D721Med (cell line): Measurements from ENCODE around the gene PLEKHN1.

Source experiments
- DNase-seq: peaks from one replicate; pipeline ENCODE4 v3.0.0; 2011; ENCODE audit warnings: low spot score; ENCODE audit not compliant: insufficient read length
- FAIRE-seq: peaks from 2 replicates; lab custom pipeline; 2011; peaks lifted over from hg19 to GRCh38; lab: Jason Lieb, UNC
- TF ChIP-seq, protein P1 (sequence below): IDR thresholded peaks from 2 replicates; pipeline ENCODE4 v1.5.1; 2012; ENCODE audit warnings: mild to moderate bottlenecking, control low read depth; ENCODE audit not compliant: insufficient read depth; ENCODE audit errors: missing control alignments

The PLEKHN1 gene

GRCh38 chr1:936348-937264 lies 29.7 kb upstream of the PLEKHN1 start:
- FAIRE-seq: no peak
- TF ChIP-seq, protein P1, sequence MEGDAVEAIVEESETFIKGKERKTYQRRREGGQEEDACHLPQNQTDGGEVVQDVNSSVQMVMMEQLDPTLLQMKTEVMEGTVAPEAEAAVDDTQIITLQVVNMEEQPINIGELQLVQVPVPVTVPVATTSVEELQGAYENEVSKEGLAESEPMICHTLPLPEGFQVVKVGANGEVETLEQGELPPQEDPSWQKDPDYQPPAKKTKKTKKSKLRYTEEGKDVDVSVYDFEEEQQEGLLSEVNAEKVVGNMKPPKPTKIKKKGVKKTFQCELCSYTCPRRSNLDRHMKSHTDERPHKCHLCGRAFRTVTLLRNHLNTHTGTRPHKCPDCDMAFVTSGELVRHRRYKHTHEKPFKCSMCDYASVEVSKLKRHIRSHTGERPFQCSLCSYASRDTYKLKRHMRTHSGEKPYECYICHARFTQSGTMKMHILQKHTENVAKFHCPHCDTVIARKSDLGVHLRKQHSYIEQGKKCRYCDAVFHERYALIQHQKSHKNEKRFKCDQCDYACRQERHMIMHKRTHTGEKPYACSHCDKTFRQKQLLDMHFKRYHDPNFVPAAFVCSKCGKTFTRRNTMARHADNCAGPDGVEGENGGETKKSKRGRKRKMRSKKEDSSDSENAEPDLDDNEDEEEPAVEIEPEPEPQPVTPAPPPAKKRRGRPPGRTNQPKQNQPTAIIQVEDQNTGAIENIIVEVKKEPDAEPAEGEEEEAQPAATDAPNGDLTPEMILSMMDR: no peak
- no peak for DNase-seq

DNA sequence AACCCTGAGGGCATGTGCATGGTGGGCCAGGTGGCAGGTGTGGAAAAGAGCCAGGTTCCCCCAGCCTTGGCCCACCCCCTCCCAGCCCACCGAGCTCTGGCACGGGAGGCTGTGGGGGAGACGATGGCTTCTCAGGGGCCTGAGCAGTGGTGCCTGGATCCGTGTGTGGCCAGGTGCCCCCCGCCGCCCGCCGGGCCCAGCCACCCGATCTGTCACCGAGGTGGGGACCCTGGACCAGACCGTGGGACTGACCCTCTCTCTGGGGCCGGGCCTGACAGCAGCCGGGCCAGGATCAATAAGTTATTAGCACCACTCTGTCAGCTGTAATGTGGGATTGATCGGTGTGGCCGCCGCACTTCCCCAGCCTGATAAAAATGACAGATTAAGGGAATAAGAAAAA lies 28.8 kb upstream of the PLEKHN1 start:
- DNase-seq: no peak
- TF ChIP-seq, protein P1: no peak

GRCh38 chr1:938088-938683 lies 28.1 kb upstream of the PLEKHN1 start:
- TF ChIP-seq, protein P1: peak; percentile 34
- FAIRE-seq: no peak
- no peak for DNase-seq

More for the DNA sequence above, 28.8 kb upstream of the PLEKHN1 start:
- FAIRE-seq: no peak

- TF ChIP-seq, protein P1: no peak
- DNase-seq (no peak), FAIRE-seq (no peak)
These were observed 27.4 kb upstream of the PLEKHN1 start for GRCh38 chr1:938711-939489.

- DNase-seq: no peak
- TF ChIP-seq, protein P1: no peak
- no peak for FAIRE-seq
These were observed 26.7 kb upstream of the PLEKHN1 start for GRCh38 chr1:939511-940106.

GRCh38 chr1:940107-941014 lies 25.9 kb upstream of the PLEKHN1 start:
- FAIRE-seq (no peak), DNase-seq (no peak)
- TF ChIP-seq, protein P1: no peak
